Measurements from ENCODE around the gene ELFN1. TPM values are rescaled to one million over a fixed set of nuclear protein-coding genes. Genes with fewer than 3 reads are reported as not detected.

ELFN1 gene
- total and polyA plus RNA-seq, 2 donors (not counting 3 experiments of a cell fraction or from before 2014, with no cell fraction given): 0.37 to 1.0 TPM

GRCh38 chr7:1762238-1762945 is 92.3 kb downstream of the ELFN1 start:
- Histone ChIP-seq H3K4me2 (ENCODE audit: insufficient read depth, low read length) (no peak overlapping the region), H3K79me2 (ENCODE audit: control insufficient read depth, insufficient read depth, low read length) (no peaks in the 10 kb centered on the region), H2AFZ (ENCODE audit: low read depth, low read length) (no peak overlapping the region), H4K20me1 (replicated peaks; ENCODE audit: control insufficient read depth, extremely low read depth, insufficient read depth, low read length) (no peaks in the 10 kb centered on the region), H3K27me3 (ENCODE audit: control insufficient read depth in 2 of 2, insufficient read depth in 2 of 2, low read length in 2 of 2) (no peaks in the 10 kb centered on the region), H3K9ac (replicated peaks; ENCODE audit: extremely low read depth, insufficient read depth, low read length) (no peak overlapping the region), H3K9me3 (replicated peaks; ENCODE audit: control insufficient read depth, insufficient read depth, low read length) (no peaks in the 10 kb centered on the region), H3K4me1 (ENCODE audit: control insufficient read depth, extremely low read depth, insufficient read depth, low read length) (no peaks in the 10 kb centered on the region), H3K27ac (ENCODE audit: insufficient read depth, low read depth, low read length) (no peak overlapping the region), H3K4me3 (replicated peaks in 1 of 3; ENCODE audit: insufficient read depth in 1 of 3, low read depth in 1 of 3, low read length in 3 of 3) (no peak overlapping the region), H3K36me3 (ENCODE audit: control insufficient read depth in 2 of 2, extremely low read depth in 1 of 2, insufficient read depth in 2 of 2, low read length in 2 of 2) (no peaks in the 10 kb centered on the region), H3K9me1 (replicated peaks; ENCODE audit: control insufficient read depth, extremely low read depth, insufficient read depth, low read length) (no peaks in the 10 kb centered on the region)
- dilution Hi-C loops (cut with MboI; ENCODE audit: extremely low pct_ligation_motif_present, low sequenced_read_pairs): no loop called here
- no peak for DNase-seq (ENCODE audit: low read depth, low spot score)
- ChIA-PET POLR2A (no interaction called here), CTCF (no interaction called here)
- intact Hi-C loops (cut with micrococcal nuclease): no loop called here
- BruUV-seq (replicated peaks): no TSS peak
- no peak for TF ChIP-seq MAX (IDR thresholded peaks at IDR 0.05; ENCODE audit: insufficient read depth, insufficient read length)
- no peak for FAIRE-seq

- no peaks in the 10 kb centered on the region for H3K9me3 ChIP-seq (replicated peaks; ENCODE audit: control insufficient read depth, insufficient read depth, low read length)
- intact Hi-C loops (cut with micrococcal nuclease) (no loop called here), dilution Hi-C loops (cut with MboI; ENCODE audit: extremely low pct_ligation_motif_present, low sequenced_read_pairs) (no loop called here)
- H3K36me3 ChIP-seq (ENCODE audit: control insufficient read depth in 2 of 2, extremely low read depth in 1 of 2, insufficient read depth in 2 of 2, low read length in 2 of 2): no peaks in the 10 kb centered on the region
- H3K27ac ChIP-seq (ENCODE audit: insufficient read depth, low read depth, low read length): no peak overlapping the region
- H3K4me3 ChIP-seq (replicated peaks in 1 of 3; ENCODE audit: insufficient read depth in 1 of 3, low read depth in 1 of 3, low read length in 3 of 3): no peak overlapping the region
- ChIA-PET POLR2A (no interaction called here), CTCF (no interaction called here)
- H3K79me2 ChIP-seq (ENCODE audit: control insufficient read depth, insufficient read depth, low read length): no peaks in the 10 kb centered on the region
- H3K27me3 ChIP-seq (ENCODE audit: control insufficient read depth in 2 of 2, insufficient read depth in 2 of 2, low read length in 2 of 2): no peaks in the 10 kb centered on the region
- FAIRE-seq: no peak
- no peak overlapping the region for H2AFZ ChIP-seq (ENCODE audit: low read depth, low read length)
- TF ChIP-seq POLR2A (IDR thresholded peaks at IDR 0.05; ENCODE audit: low read depth, low read length): no peak
- no peak for TF ChIP-seq JUN (IDR thresholded peaks at IDR 0.05; ENCODE audit: borderline replicate concordance, insufficient read depth, insufficient read length, low read depth)
- no peak for TF ChIP-seq EZH2 (IDR thresholded peaks at IDR 0.05; ENCODE audit: borderline replicate concordance, low read depth, low read length, severe bottlenecking)
- TF ChIP-seq GATA2 (IDR thresholded peaks at IDR 0.05; ENCODE audit: insufficient read depth, insufficient read length, low read depth, low read length): no peak
- no peak for TF ChIP-seq FOS (IDR thresholded peaks at IDR 0.05; ENCODE audit: borderline replicate concordance, insufficient read depth, low read length)
- no peak for TF ChIP-seq CTCF (IDR thresholded peaks at IDR 0.05; ENCODE audit: extremely low read depth in 1 of 2, insufficient read depth in 1 of 2, low read depth in 1 of 2, low read length in 2 of 2)
- TF ChIP-seq MAX (IDR thresholded peaks at IDR 0.05; ENCODE audit: insufficient read depth, insufficient read length): no peak
- TF ChIP-seq MYC (IDR thresholded peaks at IDR 0.05; ENCODE audit: low read depth, low read length): no peak
- no peak for TF ChIP-seq POLR2AphosphoS5 (IDR thresholded peaks at IDR 0.05; ENCODE audit: insufficient read depth, low read depth, low read length)
- no peaks in the 10 kb centered on the region for H3K9me1 ChIP-seq (replicated peaks; ENCODE audit: control insufficient read depth, extremely low read depth, insufficient read depth, low read length)
- H3K4me1 ChIP-seq (ENCODE audit: control insufficient read depth, extremely low read depth, insufficient read depth, low read length): no peaks in the 10 kb centered on the region
- BruUV-seq (replicated peaks): no TSS peak
- H3K9ac ChIP-seq (replicated peaks; ENCODE audit: extremely low read depth, insufficient read depth, low read length): no peak overlapping the region
- H3K4me2 ChIP-seq (ENCODE audit: insufficient read depth, low read length): no peak overlapping the region
- DNase-seq (ENCODE audit: low read depth, low spot score): no peak
- H4K20me1 ChIP-seq (replicated peaks; ENCODE audit: control insufficient read depth, extremely low read depth, insufficient read depth, low read length): no peaks in the 10 kb centered on the region
Measured at GRCh38 chr7:1763033-1763432, 93.0 kb downstream of the ELFN1 start.

Measured in endothelial cell of umbilical vein (primary cell).